K562 (cell line): ENCODE results near the gene CLDN7. TPM values are rescaled to one million over a fixed set of nuclear protein-coding genes. Genes with fewer than 3 reads are reported as not detected.
A peak's percentile ranks its signal among the peaks of the same experiment; 100 is the strongest.

Experiments used
- ADNP ChIP-seq: fragments of 200-800 bp; sonication (Bioruptor generic); IDR thresholded peaks from 2 replicates; pipeline ENCODE4 v1.6.1; 2016; ENCODE audit warnings: missing genetic modification characterization, missing compliant biosample characterization
- ARID2 ChIP-seq: fragments of 450-650 bp; IDR thresholded peaks from 2 replicates; pipeline ENCODE4 v1.6.1; 2017; ENCODE audit warnings: antibody characterized with exemption, mild to moderate bottlenecking
- BRF2 ChIP-seq: IDR thresholded peaks from 3 replicates; pipeline ENCODE4 v1.6.1; 2011; ENCODE audit warnings: borderline replicate concordance, mild to moderate bottlenecking; ENCODE audit not compliant: insufficient read length, insufficient read depth
- CBFA2T2 ChIP-seq: fragments of 450-650 bp; conservative IDR thresholded peaks from 2 replicates; pipeline ENCODE4 v1.6.1; 2017; ENCODE audit warnings: mild to moderate bottlenecking
- CCAR2 ChIP-seq: fragments of 200-400 bp; formaldehyde crosslinking; IDR thresholded peaks from 2 replicates; pipeline ENCODE4 v1.6.1; 2017; ENCODE audit warnings: mild to moderate bottlenecking, low read depth, low read length
- ETV6 ChIP-seq, 3 experiments: fragments of 150-350 bp in 1 of 3; sonication (generic) in 1 of 3; formaldehyde crosslinking in 1 of 3; IDR thresholded peaks; 2 replicates each; pipeline versions ENCODE4 v1.6.1 to v1.8.0; 2014 to 2022; ENCODE audit warnings: borderline replicate concordance in 2 of 3, low read depth in 2 of 3, antibody characterized with exemption in 1 of 3, low read length in 1 of 3, mild to moderate bottlenecking in 1 of 3, missing genetic modification reagents in 1 of 3
- EWSR1 ChIP-seq: fragments of 450-650 bp; IDR thresholded peaks from 2 replicates; pipeline ENCODE4 v1.6.1; 2018; ENCODE audit warnings: borderline replicate concordance, mild to moderate bottlenecking, low read depth, moderate library complexity; ENCODE audit not compliant: partially characterized antibody
- ID3 ChIP-seq, 2 experiments: fragments of 250-450 bp in 1 of 2; fragments of 450-650 bp in 1 of 2; sonication (Bioruptor Pico) in 1 of 2; IDR thresholded peaks; 2 replicates each; pipeline versions ENCODE4 v1.6.1 to v1.8.0; 2016 to 2021; ENCODE audit warnings: mild to moderate bottlenecking in 2 of 2, moderate library complexity in 2 of 2, missing compliant biosample characterization in 1 of 2, missing genetic modification characterization in 1 of 2
- MBD2 ChIP-seq: sonication (generic); IDR thresholded peaks from 2 replicates; pipeline ENCODE4 v1.6.1; 2016; ENCODE audit warnings: low read depth, borderline replicate concordance
- MCM3 ChIP-seq: fragments of 450-650 bp; IDR thresholded peaks from 2 replicates; pipeline ENCODE4 v1.6.1; 2016
- MEIS2 ChIP-seq: fragments of 450-650 bp; IDR thresholded peaks from 2 replicates; pipeline ENCODE4 v1.6.1; 2014; ENCODE audit warnings: mild to moderate bottlenecking; ENCODE audit not compliant: partially characterized antibody
- MTF1 ChIP-seq: fragments of 250-450 bp; sonication (Bioruptor Pico); IDR thresholded peaks from 2 replicates; pipeline ENCODE4 v1.9.0; 2021; ENCODE audit warnings: moderate library complexity, mild to moderate bottlenecking, inconsistent platforms, borderline replicate concordance
- NELFE ChIP-seq: IDR thresholded peaks from 2 replicates; pipeline ENCODE4 v1.6.1; 2011; ENCODE audit warnings: mild to moderate bottlenecking; ENCODE audit not compliant: insufficient read depth, insufficient read length
- NFYB ChIP-seq: IDR thresholded peaks from 2 replicates; pipeline ENCODE4 v1.6.1; 2011; ENCODE audit warnings: mild to moderate bottlenecking, moderate library complexity; ENCODE audit not compliant: insufficient read length; ENCODE audit errors: extremely low read depth
- SETDB1 ChIP-seq: IDR thresholded peaks from one replicate; pipeline ENCODE4 v1.6.1; 2012; ENCODE audit warnings: low read length, control low read depth, inconsistent platforms
- SMARCA4 ChIP-seq: fragments of 450-650 bp; IDR thresholded peaks from 2 replicates; pipeline ENCODE4 v1.6.1; 2016
- TAL1 ChIP-seq: fragments of 450-650 bp; IDR thresholded peaks from 2 replicates; pipeline ENCODE4 v1.6.1; 2016; ENCODE audit warnings: mild to moderate bottlenecking
- TEAD4 ChIP-seq, 2 experiments: sonication (generic) in 1 of 2; formaldehyde crosslinking in 1 of 2; IDR thresholded peaks; 2 replicates each; pipeline versions ENCODE4 v1.6.1 to v1.8.0; 2012 to 2022; ENCODE audit warnings: borderline replicate concordance in 1 of 2, inconsistent platforms in 1 of 2, low read length in 1 of 2, mild to moderate bottlenecking in 1 of 2, missing genetic modification reagents in 1 of 2
- THAP7 ChIP-seq: fragments of 250-450 bp; sonication (Bioruptor Pico); IDR thresholded peaks from 2 replicates; pipeline ENCODE4 v1.5.0; 2021
- WHSC1 ChIP-seq: IDR thresholded peaks from one replicate; pipeline ENCODE4 v1.6.1; 2012; ENCODE audit warnings: low read length, control low read depth, inconsistent platforms
- ZBTB43 ChIP-seq: sonication (generic); formaldehyde crosslinking; IDR thresholded peaks from 2 replicates; pipeline ENCODE4 v1.8.0; 2023; ENCODE audit warnings: mild to moderate bottlenecking, missing genetic modification reagents
- ZNF12 ChIP-seq: sonication (generic); formaldehyde crosslinking; IDR thresholded peaks from 2 replicates; pipeline ENCODE4 v1.4.0; 2020; ENCODE audit warnings: mild to moderate bottlenecking, missing genetic modification reagents
- ZNF431 ChIP-seq: sonication (generic); formaldehyde crosslinking; IDR thresholded peaks from 2 replicates; pipeline ENCODE4 v1.8.0; 2022; ENCODE audit warnings: mild to moderate bottlenecking, missing genetic modification reagents
- ZNF75A ChIP-seq: fragments of 450-650 bp; formaldehyde crosslinking; IDR thresholded peaks from 2 replicates; pipeline ENCODE4 v1.4.0; 2020; ENCODE audit warnings: mild to moderate bottlenecking
- ZNF77 ChIP-seq: fragments of 250-450 bp; sonication (Bioruptor Pico); IDR thresholded peaks from 2 replicates; pipeline ENCODE4 v1.5.0; 2020
- polyA plus RNA-seq, 8 experiments: library from polyadenylated mRNA; depleted of rRNA in 4 of 8; stranded (reverse) in 5 of 8; unstranded in 3 of 8; fragments of >200 nt; fragmentation: Nextera tagmentation in 2 of 8; fragmentation: Illumina TruSeq in 1 of 8; extraction: Ambion mirVana in 2 of 8; extraction: Trizol in 1 of 8; gene quantifications; 2 replicates each; pipeline versions ENCODE4 v1.2.1 to v1.2.3, GENCODE V29; 2011 to 2014; ENCODE audit warnings: inconsistent platforms in 1 of 8, missing spikeins in 1 of 8
- total RNA-seq, 7 experiments: library from RNA; depleted of rRNA in 6 of 7; stranded (reverse); fragments of >200 nt in 6 of 7; fragmentation: Illumina TruSeq in 2 of 7; extraction: Trizol in 2 of 7; gene quantifications; 2 replicates each; pipeline versions ENCODE4 v1.2.1 to v1.2.3, GENCODE V29; 2011 to 2021; ENCODE audit warnings: low replicate concordance in 1 of 7

The CLDN7 gene
- total and polyA plus RNA-seq, 9 of the 15 experiments (the other 6 are each of a cell fraction or from before 2014, with no cell fraction given), result 2.2 to 14.5 (median 7.6) TPM

- no peak for TF ChIP-seq MTF1 (CRISPR knock-in tag)
- no peak for TF ChIP-seq BRF2
- TF ChIP-seq ADNP (tag), result no peak
- no peak for TF ChIP-seq EWSR1
- TF ChIP-seq TEAD4 (IDR thresholded peaks at IDR 0.05; ENCODE audit: low read length), result 0 out of 2 replicates have a peak, but pooled peaks have one; percentile 40
- TF ChIP-seq TEAD4 (CRISPR knock-in tag; IDR thresholded peaks at IDR 0.05; ENCODE audit: borderline replicate concordance), result no peak; the same call in 1 of the 2 replicates
- no peak for TF ChIP-seq TAL1
- no peak for TF ChIP-seq NFYB
- no peak for TF ChIP-seq WHSC1
- TF ChIP-seq MCM3, result no peak
- no peak for TF ChIP-seq THAP7 (CRISPR knock-in tag)
- TF ChIP-seq MEIS2, result no peak
- TF ChIP-seq ZNF75A, result no peak
- no peak for TF ChIP-seq MBD2
- TF ChIP-seq ID3 (CRISPR knock-in tag; IDR thresholded peaks at IDR 0.05), result no peak
- TF ChIP-seq ID3 (tag; IDR thresholded peaks at IDR 0.05), result 0 out of 2 replicates have a peak, but pooled peaks have one; percentile 27
- TF ChIP-seq CBFA2T2, result no peak
- no peak for TF ChIP-seq ZBTB43 (CRISPR knock-in tag)
- TF ChIP-seq SETDB1, result no peak
- TF ChIP-seq ZNF77 (CRISPR knock-in tag), result no peak
- no peak for TF ChIP-seq NELFE
- peak; percentile 81 for TF ChIP-seq ARID2
- TF ChIP-seq ZNF12 (CRISPR knock-in tag), result no peak
- TF ChIP-seq ETV6 (IDR thresholded peaks at IDR 0.05; ENCODE audit: borderline replicate concordance in 1 of 2, low read depth in 2 of 2, low read length in 1 of 2), result no peak
- no peak; the same call in 1 of the 2 replicates for TF ChIP-seq ETV6 (CRISPR knock-in tag; IDR thresholded peaks at IDR 0.05; ENCODE audit: borderline replicate concordance)
- TF ChIP-seq ZNF431 (CRISPR knock-in tag), result peak; percentile 83
- TF ChIP-seq CCAR2, result no peak
- no peak for TF ChIP-seq SMARCA4
These were observed 18.3 kb upstream of the CLDN7 start (continued) for GRCh38 chr17:7280519-7281073.
